NCI-H345 (cell line): ENCODE results near the gene PTPRN2.
"Not testable (repeated sequence)": the region's sequence is repeated elsewhere in the genome, so short reads cannot be mapped to it uniquely, and the experiment has no call there.

Source experiments
- DNase-seq: peaks from one replicate; lab custom pipeline; 2025; lab: John Stamatoyannopoulos, UW

PTPRN2 gene

DNA sequence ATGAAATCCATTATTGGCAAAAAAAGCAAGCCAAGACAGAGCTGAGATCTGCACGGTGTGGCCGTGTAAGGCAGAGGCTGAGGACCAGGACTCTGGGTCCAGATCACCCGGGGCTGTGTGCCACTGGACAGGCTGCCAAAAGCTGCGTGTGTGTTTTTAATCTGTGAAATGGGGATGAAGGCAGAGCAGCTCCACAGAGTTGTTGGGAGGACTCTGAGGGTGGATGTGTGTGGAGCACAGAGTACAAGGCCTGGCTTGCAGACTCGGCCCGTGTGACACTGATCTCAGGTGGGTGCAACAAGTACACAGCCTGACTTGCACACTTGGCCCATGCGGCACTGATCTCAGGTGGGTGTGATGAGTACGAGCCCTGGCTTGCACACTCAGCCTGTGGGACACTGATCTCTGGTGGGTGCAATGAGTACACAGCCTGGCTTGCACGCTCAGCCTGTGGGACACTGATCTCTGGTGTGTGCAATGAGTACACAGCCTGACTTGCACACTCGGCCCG lies 921.0 kb downstream of the PTPRN2 start:
- DNase-seq: no peak

DNA sequence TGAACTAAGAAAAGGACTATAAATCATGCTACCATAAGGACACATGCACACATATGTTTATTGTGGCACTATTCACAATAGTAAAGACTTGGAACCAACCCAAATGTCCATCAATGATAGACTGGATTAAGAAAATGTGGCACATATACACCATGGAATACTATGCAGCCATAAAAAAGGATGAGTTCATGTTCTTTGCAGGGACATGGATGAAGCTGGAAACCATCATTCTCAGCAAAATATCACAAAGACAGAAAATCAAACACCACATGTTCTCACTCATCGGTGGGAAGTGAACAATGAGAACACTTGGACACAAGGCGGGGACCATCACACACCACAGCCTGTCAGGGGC lies 922.0 kb downstream of the PTPRN2 start:
- not testable (repeated sequence) for DNase-seq

DNA sequence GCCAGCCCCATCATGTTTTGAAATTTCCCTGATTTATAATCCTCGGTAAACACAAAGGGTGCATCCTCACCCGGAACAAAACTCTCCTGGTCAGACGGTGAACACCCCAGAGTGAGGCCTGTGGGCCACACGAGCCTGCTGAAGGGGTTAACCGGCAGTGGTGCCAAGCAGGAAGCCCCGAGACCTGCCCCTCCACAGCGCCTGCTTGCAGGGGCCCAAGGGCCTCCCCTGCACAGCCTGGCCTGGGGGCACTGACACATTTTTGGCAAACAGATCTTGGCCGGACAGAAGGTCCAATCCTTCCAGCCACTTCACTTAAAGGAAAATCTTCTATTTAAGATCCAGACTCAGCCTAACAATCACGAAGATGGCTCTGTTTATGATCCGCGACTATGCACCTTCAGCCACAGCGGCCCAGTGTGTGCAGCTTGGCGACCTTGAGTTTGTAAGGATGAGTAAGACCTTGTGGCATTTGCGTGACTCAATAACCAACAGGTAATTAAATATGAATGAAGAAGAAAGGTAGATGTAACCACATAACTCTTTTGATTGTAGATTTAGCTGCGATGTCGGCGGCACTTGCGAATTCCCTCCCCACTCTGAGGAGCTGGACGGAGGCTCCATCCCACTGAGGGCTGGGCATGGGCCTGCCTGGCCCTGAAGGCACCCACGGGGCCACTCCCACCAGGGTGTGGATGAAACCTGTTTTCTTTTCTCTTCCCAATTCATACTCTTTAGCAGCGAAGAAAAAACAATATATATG lies 922.6 kb downstream of the PTPRN2 start:
- no peak for DNase-seq

DNA sequence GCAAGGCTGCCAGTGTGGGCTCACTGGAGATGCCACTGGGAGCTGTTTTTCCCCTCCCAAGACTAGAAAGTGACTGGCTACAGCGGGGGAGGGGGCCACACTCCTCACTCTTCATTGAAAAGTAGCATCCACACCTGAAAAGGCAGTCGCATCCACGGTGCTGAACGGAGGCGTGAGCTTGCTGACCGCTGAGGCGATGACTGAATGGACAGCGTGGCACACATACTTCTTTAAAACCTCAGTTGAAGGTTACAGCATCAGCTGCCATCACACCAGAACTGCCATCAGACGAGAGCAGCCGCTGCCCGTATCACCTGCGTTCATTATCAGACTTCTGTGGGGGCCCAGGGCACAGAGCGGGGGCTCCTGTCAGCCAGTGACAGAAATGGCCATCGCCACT lies 923.6 kb downstream of the PTPRN2 start:
- no peak for DNase-seq

DNA sequence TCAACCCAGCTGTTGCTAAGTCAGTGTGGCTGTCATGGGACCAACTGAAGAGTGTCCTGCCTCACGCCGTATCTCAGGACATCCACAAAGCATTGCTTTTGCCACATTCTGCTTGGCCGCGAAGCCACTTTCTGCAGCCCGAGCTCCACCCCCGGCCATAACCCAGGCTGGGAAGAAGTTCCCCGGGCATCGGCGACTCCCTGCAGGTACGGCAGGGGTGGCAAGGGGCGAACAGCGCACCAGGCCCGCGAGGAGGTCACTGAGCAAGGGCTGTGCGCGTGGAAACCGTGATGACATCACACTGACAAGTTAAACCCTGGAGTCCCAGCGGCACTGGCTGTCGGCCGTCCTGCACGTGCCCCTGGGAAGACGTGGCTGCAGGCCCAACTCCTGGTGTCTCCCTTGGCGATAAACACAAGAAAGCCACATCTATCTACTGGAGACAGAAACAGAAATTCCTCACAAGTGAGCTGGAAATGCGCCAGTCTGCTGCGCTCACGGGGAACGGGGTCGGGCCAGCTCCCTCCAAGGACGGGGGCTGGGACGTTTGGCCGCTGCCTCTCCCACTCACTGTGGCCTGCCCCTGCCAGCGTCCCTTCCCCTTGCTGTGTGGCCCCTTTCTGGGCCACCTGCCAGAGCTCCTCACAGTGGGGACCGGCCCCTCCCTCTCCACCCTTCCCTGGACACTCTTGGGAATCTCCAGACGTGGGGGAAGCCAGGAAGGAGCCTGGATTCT lies 924.5 kb downstream of the PTPRN2 start:
- DNase-seq: no peak

DNA sequence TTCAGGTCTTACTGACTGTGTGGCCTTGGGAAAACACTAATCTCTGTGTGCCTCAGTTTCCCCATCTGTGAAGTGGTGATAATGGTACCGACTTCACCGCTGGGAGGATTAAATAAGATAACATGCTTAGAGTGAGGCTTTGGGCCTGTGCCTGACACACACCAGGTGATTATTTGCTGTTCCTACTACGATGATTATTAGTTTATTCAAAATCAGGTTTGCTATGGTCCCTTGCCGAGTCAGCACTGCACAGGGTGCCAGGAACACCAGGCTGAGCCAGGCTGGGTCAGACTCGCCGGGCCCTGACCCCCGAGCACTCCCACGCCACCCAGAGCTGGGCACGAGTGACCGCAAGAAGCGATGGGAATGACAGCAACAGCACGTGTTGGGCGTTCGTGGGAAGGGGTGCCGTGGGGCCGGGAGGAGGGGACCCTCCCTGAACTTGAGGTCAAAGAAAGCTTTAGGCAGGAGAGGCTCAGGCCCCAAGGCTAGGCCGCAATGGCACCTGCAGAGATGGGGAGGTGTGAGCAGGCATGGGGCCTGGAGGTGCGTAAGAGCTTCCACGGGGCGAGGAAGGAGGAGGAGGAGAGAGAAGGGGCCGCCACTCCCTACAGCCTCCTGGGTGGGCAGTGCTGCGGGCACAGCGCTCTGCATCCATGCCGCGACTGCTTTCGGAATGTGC lies 925.4 kb downstream of the PTPRN2 start:
- no peak for DNase-seq

DNA sequence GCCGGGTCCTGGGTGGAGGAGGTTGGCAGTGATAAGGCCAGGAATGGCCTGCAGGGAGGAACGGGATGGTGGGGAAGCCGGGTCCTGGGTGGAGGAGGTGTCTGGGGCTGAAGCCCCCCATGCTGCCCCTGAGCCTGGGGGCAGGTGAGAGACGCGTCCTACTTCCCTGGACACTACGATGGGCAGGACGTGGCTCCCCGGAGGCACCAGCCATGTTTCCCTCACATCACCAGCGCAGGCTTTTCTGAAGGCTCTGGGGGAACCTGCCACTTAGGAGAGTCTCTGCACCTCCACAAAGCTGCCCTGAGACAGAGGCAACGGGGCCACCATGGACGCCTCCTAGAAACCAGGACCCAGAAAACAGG lies 926.0 kb downstream of the PTPRN2 start:
- DNase-seq: no peak

DNA sequence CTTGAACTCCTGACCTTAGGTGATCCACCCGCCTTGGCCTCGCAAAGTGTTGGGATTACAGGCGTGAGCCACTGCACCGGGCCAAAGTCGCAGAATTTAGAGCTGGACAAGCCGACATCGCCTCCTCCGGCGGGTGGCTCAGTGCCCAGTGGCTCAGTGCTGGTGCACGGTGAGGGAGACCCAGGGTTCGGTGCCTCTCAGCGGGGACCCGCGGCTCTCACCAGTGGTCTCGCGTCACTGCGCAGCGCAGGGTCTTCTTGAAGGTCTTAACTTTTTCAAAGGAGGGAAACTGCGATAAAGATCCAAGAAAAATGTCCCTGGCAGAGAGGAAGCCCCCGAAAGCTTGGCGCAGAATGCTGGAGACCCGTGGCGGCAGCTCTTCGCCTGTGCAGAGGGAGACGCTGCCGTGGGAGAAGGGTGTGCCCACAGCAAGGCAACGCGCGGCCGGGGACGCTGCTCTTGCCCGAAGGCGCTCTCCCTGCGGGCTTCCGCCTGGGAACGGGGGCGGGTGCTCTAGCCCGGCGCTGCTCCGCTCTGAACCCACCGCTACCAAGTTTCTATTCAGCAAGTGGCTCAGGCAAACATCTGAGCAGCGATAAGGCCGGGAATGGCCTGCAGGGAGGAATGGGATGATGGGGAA lies 926.5 kb downstream of the PTPRN2 start:
- DNase-seq: no peak

DNA sequence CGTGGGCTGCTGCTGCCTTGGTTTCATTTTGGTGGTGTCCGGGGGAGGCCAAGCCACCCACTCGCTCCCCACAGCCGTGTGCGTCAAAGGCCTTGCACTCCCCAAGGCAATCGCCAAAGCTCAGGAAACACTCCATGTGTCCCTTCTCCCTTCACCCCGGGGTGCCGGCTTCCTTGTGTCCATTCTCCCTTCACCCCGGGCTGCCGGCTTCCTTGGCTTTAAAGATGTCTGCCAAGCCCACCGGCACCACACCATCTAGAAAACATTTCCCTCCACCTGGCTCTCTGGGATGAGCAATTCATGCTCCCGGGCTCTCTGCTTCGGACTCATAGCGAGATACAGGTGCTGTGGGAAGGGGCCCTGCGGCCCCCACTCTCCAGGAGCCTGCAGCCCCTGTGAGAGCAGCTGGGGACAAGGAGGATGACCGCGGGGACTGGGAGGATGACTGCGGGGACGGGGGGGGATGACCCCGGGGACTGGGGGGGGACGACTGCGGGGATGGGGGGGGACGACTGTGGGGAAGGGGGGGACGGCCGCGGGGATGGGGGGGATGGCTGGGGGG lies 928.7 kb downstream of the PTPRN2 start:
- DNase-seq: no peak

DNA sequence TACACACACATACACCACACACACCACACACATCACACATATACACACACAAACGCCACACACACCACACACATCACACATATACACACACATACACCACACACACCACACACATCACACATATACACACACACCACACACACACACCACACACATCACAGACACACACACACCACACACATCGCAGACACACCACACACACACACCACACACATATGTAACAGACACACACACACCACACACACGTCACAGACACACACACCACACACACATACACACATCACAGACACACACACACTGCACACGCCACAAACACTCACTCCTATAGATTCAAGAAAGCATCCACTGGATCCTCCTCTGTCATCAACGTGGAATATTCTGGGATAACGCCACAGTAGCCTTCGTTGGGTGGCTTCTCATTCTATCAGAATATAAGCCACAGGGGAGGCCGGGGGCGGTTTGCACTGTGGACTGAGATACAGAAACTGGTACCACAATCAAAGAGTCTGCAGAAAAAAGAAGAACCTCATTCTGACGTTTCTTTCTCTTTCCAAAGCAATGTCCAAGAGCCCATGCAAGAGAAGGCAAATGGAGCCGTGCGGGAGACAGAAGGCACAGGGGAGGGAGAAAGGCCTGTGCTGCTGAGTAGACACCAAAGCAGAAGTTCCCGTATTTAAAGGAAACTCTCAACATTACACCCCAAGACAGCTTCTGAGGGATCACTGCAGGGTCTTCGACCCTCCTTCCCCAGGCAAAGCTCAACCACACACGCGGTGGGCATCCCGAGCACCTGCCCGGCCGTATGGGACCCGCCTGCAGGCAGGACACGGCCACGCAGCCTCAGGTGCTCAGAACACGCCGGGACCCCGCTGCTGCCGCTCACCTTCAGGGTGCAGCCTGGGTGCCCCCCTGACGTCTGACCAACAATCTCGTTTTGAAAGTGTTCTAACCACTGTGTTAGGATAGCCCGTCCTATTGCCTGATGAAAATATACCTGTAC lies 929.6 kb downstream of the PTPRN2 start:
- no peak for DNase-seq

DNA sequence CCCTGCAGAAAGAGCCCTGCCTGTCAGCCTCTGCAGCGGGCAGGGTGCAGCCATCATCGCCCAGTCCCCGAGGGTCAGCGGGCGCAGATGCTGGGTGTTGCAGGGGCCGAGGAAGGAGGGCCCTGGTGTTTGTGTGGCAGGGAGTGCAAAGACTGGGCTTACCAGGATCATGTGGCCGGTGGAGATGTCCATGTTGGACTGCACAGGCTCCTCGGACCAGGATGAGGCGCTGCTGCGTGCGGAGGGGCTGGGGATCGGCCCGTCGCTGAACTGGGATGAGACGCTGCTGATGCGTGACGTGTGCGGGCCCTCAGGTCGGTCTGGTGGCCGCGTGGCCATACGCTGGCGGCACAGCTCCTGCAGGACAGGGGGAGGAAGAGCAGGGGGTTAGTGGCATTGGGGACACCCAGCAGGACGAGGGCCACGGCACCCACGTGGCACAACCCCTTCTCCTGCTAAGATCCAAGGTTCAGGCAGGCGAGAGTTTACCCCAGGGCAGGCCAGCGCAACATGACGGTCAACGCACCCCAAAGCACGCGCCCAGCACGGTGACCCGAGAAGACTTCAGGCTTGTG lies 931.3 kb downstream of the PTPRN2 start:
- DNase-seq: no peak

DNA sequence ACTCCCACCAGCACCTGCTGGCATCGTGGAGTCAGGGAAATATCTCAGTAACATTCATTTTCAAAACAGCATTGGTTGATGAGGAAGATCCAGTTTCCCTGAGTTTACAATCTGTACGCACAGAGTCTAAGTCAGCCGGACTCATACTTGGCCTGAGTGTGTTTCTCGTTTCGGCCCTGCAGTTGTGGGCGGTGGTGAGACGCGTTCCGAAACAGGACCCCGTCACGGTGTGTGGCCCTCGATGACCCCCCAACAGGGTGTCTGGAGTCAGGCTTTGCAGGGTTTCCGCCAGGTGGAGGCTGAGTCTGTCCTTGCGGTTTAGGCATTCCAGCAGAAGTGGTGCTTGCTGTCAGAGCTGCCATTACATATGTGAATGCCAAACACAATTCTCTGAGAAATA lies 933.3 kb downstream of the PTPRN2 start:
- no peak for DNase-seq

DNA sequence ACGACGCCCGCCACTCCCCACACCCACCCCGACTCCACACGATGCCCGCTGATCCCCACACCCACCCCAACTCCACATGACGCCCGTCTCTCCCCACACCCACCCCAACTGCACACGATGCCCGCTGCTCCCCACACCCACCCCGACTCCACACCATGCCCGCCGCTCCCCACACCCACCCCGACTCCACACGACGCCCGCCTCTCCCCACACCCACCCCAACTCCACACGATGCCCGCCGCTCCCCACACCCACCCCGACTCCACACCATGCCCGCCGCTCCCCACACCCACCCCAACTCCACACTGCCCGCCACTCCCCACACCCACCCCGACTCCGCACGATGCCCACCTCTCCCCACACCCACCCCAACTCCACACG lies 933.8 kb downstream of the PTPRN2 start:
- DNase-seq: no peak

DNA sequence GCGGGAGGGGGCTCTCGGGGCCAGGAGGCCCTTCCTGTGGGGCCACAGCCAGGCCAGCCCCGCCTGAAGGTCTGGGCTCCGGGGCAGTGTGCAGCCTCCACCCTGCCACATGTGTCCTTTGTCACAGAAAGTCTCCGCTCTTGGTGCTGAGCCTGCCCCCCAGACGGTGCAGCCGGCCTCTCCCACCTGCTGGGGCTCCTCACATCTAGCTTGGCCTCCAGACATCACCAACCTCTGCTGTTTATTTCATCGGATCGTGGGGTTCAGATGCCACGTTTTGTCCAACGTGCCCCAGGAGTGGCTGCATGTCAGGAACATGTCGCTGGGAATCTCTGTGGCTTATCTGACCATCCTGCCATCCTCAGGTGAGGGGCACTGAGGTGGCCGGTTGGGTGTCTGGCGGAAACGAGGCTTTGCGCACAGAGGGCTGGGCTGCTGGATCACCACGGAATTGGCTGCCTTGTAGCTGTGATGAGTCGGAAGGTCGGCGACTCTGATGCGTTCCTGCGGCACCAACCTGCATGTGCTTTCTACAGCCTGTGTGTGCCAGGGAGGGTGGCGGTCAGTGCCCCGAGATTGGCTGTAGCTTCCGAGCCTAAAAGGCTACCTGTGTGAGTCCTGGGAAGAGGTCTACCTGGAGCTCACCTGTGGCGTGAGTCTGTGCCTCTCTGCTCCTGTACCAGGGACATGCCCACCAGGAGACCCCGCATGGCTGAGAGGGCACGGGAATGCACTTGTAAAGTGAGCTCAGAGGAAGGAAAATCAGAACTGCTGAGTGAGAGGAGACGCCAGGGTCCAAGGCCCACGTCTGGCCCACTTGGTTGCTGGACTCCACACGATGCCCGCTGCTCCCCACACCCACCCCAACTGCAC lies 934.4 kb downstream of the PTPRN2 start:
- no peak for DNase-seq

DNA sequence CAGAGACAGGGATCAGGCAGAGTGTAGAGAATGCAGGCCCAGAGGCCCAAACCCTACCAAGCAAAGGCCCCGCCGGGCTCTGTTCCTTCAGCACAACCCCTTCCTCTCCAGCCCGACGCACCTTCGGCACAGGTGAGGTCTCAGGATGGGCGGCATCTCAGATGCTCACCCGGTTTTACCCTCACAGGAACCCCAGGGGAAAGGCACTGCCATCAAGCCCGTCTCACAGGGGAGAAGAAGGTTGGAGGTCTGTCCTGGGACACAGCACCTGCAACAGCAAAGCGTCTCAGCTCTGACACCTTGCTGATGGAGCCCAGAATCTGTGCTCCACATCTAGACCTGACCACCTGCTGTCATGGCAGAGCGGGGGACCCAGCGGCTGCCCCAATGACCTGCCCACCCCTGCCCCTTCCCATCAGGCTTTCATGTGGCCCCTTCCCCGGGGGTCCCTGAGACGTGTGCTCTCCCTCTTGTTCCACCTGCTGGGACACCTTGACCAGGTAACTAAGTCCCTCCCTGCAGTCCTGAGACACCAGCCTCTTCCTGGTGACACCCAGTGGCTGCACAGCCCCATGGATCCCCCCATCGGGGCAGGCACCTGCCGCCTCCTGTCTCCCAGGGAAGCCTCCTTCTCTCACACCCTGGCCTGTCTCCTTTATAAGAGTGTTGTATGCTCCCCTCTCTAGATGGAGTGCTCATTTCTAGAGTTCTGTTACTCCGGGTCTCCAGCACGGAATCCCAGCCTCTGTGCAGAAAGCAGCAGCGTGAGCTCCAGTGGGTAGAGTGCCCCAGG lies 935.3 kb downstream of the PTPRN2 start:
- DNase-seq: no peak

DNA sequence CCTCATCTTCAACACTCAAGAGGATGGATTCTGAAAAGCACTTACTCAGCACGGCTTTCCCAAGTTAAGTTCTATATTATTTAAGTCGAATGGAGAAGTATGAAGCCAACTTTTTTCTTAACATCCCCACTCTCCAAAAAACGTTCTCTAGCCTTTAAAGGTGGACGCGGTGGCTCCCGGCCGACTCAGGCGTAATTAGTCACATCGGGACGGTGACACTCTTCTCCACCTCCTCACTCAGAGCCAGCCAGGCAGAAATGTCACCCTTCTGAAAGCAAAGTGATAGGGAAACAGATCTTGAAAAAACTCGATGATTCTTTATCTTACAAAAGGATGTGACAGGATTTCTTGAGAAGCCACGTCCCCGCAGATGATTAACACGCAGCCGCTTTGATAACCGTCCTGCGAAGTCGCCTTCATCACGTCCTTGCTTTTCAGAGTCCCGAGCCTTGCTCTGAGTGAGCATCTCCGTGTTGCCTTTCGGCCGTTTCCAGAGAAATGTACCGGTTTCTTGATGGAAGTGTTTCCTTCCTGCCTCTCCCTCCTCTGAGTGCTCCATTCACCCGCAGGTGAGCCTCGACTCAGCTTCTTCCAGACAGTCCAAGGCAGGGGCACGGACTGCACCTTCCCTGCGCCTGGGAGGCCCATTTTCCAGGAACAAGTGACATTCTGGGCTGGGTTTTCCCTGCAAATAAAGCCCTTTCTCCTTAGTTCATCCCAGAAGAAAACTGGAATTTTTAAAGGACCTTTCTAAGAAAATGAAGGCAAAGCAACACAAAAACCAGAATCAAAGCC lies 936.1 kb downstream of the PTPRN2 start:
- DNase-seq: no peak

DNA sequence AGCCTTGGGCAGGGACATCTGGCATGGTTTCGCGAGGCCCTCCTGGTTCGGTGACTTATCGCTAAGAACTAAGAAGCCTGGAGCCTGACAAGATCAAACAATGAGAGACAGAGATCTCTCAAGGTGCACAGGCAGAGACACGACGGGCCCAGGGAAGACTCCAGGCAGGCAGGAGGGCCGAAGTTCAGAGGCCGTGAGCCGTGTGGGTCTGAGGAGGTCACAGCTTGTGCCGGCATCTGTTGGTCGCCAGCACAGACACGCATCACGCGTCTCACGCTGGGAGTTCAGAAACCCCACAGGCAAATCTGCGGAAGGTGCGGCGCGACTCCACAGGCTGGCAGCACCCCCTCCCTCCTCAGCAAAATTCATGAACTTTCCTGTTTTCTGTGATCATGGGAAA lies 936.8 kb downstream of the PTPRN2 start:
- no peak for DNase-seq

DNA sequence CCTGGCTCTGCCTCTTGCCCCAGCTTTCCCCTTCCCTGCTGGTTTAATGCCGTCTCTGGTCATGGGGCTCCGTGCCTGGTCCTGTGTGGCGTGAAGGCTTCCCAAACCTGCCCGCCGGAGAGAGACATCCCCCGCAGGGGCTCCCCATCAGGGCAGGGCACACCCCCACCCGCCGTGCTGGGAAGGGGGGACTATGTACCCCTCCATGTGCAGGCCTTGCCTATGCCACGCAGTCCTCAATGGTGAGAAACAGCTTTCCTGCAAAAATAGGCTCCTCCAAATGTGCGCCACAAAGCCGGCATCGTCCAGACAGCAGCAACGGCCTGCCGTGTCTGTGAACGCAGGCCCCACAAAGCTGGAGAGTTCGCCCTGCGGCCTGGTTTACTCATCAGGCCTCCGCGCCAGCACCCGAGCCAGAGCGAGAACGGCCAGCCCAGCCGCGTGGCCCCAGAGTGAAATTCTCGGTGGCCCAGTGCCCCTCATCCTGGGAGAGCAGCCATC lies 937.4 kb downstream of the PTPRN2 start:
- DNase-seq: no peak
